Fibroblast of lung (primary cell): Measurements from ENCODE around the gene SPATC1L. TPM values are rescaled to one million over a fixed set of nuclear protein-coding genes. Genes with fewer than 3 reads are reported as not detected.

ENCODE experiments used
- DNase-seq, 2 donors: peaks; one replicate each; pipeline versions ENCODE4 v3.0.0 to v3.0.0-alpha.2; 2010; ENCODE audit warnings: low read depth in 2 of 2
- H2AFZ ChIP-seq: 2 replicates; pipeline ENCODE4 v1.5.1; 2012; ENCODE audit warnings: low read length, control low read depth, inconsistent platforms
- H3K27ac ChIP-seq: 2 replicates; pipeline ENCODE4 v1.5.1; 2011; ENCODE audit warnings: low read length, control low read depth; ENCODE audit not compliant: insufficient read depth
- H3K27me3 ChIP-seq: 2 replicates; pipeline ENCODE4 v1.5.1; 2011; ENCODE audit warnings: mild to moderate bottlenecking, low read length; ENCODE audit not compliant: control insufficient read depth, insufficient read depth
- H3K36me3 ChIP-seq: 2 replicates; pipeline ENCODE4 v1.5.1; 2011; ENCODE audit warnings: low read length; ENCODE audit not compliant: control insufficient read depth, insufficient read depth
- H3K4me1 ChIP-seq: 2 replicates; pipeline ENCODE4 v1.5.1; 2011; ENCODE audit warnings: low read length; ENCODE audit not compliant: control insufficient read depth, insufficient read depth; ENCODE audit errors: extremely low read depth
- H3K4me2 ChIP-seq: 2 replicates; pipeline ENCODE4 v1.5.1; 2011; ENCODE audit warnings: low read length, control low read depth; ENCODE audit not compliant: insufficient read depth; ENCODE audit errors: extremely low read depth
- H3K4me3 ChIP-seq, 4 experiments: fragments of 200-600 bp in 1 of 4; sonication (generic) in 1 of 4; replicated peaks in 1 of 4; 2 replicates each; pipeline ENCODE4 v1.5.1; 2011 to 2016; ENCODE audit warnings: low read length in 4 of 4, low read depth in 3 of 4, mild to moderate bottlenecking in 3 of 4, control low read depth in 2 of 4, inconsistent platforms in 1 of 4, mixed read lengths in 1 of 4; ENCODE audit not compliant: insufficient read depth in 1 of 4; ENCODE audit errors: control extremely low read depth in 1 of 4
- H3K79me2 ChIP-seq: 2 replicates; pipeline ENCODE4 v1.5.1; 2012; ENCODE audit warnings: mild to moderate bottlenecking, low read length, inconsistent platforms; ENCODE audit not compliant: control insufficient read depth, insufficient read depth
- H3K9ac ChIP-seq: 2 replicates; pipeline ENCODE4 v1.5.1; 2011; ENCODE audit warnings: mild to moderate bottlenecking, low read length, control low read depth; ENCODE audit not compliant: insufficient read depth
- H3K9me3 ChIP-seq: 2 replicates; pipeline ENCODE4 v1.5.1; 2012; ENCODE audit warnings: low read depth, low read length; ENCODE audit not compliant: control insufficient read depth, insufficient read depth
- H4K20me1 ChIP-seq: 2 replicates; pipeline ENCODE4 v1.5.1; 2011; ENCODE audit warnings: low read length; ENCODE audit not compliant: control insufficient read depth, insufficient read depth; ENCODE audit errors: extremely low read depth
- EZH2 ChIP-seq: IDR thresholded peaks from 2 replicates; pipeline ENCODE4 v1.5.1; 2012; ENCODE audit warnings: low read length, control low read depth, mild to moderate bottlenecking; ENCODE audit errors: missing control alignments
- polyA plus RNA-seq, 2 donors: library from polyadenylated mRNA; depleted of rRNA in 1 of 2; stranded (reverse) in 1 of 2; unstranded in 1 of 2; fragments of >200 nt; gene quantifications; 2 replicates each; pipeline ENCODE4 v1.2.1, GENCODE V29; 2011 to 2012; ENCODE audit warnings: missing spikeins in 1 of 2
- total RNA-seq: library from RNA; depleted of rRNA; stranded (reverse); fragments of >200 nt; gene quantifications from 2 replicates; pipeline ENCODE4 v1.2.1, GENCODE V29; 2014
- TF ChIP-seq, protein P1 (sequence below), 2 donors: IDR thresholded peaks in 1 of 2; conservative IDR thresholded peaks in 1 of 2; 1 replicate in 1 of 2; 2 replicates in 1 of 2; pipeline ENCODE4 v1.5.1; 2011 to 2012; ENCODE audit warnings: low read length in 2 of 2, control low read depth in 1 of 2, inconsistent platforms in 1 of 2, low read depth in 1 of 2, mild to moderate bottlenecking in 1 of 2

SPATC1L gene
- total and polyA plus RNA-seq, 2 donors (not counting 1 experiment from before 2014, with no cell fraction given) = 2.9 to 9.6 TPM

DNA sequence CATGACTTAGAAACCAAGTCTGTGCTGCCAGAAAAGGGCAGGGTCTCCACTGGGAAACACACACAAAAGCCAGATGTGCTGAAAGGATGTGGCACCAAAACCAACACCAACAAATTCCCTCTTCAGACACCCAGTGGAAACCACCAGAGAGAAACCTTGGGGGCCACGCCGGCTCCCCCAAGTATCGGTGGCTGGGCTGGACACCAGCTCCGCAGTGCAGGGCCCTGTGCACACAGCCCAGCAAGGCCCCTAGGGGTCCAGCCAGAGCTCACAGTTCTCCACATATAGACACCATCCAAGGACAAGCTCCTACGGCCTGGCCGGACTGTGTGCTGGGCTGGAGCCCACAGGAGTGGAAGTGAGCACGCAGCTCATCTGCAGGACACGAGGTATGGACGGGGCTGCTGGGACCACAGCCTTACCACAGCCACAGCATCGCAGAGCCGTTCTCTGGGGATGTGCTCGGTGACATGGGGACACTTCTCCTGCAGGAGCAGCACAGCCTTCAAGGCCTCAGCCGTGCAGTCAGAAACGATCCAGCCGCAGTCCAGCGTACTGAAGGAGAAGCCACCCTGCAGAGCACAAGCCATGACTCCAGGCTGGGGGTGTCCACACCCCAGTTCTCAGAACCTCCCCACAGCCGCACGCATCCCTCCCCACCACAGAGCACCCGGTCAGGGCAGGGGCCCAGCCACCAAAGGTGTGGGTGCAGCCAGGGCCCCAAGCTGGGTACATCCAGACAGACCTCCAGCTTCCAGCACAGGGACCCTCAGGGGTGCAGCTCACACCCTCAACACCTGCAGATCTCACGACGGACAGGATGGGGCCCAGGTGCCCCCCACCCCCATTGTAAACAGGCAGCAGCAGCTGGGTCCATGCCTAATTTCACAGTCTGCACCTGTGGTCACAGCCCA is 23.0 kb upstream of the SPATC1L start:
- no peaks in the 10 kb centered on the region for H3K9me3 ChIP-seq
- H3K4me2 ChIP-seq = no peak overlapping the region
- H3K79me2 ChIP-seq = no peaks in the 10 kb centered on the region
- H4K20me1 ChIP-seq = no peaks in the 10 kb centered on the region
- H3K9ac ChIP-seq = no peak overlapping the region
- H2AFZ ChIP-seq = no peak overlapping the region
- no peak overlapping the region for H3K4me3 ChIP-seq
- no peaks in the 10 kb centered on the region for H3K4me1 ChIP-seq
- H3K27me3 ChIP-seq = no peaks in the 10 kb centered on the region
- no peak for DNase-seq
- H3K36me3 ChIP-seq = peaks cover 54% of the 10 kb centered on the region
- no peak for TF ChIP-seq EZH2
- TF ChIP-seq, protein P1, sequence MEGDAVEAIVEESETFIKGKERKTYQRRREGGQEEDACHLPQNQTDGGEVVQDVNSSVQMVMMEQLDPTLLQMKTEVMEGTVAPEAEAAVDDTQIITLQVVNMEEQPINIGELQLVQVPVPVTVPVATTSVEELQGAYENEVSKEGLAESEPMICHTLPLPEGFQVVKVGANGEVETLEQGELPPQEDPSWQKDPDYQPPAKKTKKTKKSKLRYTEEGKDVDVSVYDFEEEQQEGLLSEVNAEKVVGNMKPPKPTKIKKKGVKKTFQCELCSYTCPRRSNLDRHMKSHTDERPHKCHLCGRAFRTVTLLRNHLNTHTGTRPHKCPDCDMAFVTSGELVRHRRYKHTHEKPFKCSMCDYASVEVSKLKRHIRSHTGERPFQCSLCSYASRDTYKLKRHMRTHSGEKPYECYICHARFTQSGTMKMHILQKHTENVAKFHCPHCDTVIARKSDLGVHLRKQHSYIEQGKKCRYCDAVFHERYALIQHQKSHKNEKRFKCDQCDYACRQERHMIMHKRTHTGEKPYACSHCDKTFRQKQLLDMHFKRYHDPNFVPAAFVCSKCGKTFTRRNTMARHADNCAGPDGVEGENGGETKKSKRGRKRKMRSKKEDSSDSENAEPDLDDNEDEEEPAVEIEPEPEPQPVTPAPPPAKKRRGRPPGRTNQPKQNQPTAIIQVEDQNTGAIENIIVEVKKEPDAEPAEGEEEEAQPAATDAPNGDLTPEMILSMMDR (conservative IDR thresholded peaks at IDR 0.05 in 1 of 2, IDR thresholded peaks at IDR 0.05 in 1 of 2; ENCODE audit: low read depth in 1 of 2, low read length in 2 of 2) = no peak
- H3K27ac ChIP-seq = no peak overlapping the region

DNA sequence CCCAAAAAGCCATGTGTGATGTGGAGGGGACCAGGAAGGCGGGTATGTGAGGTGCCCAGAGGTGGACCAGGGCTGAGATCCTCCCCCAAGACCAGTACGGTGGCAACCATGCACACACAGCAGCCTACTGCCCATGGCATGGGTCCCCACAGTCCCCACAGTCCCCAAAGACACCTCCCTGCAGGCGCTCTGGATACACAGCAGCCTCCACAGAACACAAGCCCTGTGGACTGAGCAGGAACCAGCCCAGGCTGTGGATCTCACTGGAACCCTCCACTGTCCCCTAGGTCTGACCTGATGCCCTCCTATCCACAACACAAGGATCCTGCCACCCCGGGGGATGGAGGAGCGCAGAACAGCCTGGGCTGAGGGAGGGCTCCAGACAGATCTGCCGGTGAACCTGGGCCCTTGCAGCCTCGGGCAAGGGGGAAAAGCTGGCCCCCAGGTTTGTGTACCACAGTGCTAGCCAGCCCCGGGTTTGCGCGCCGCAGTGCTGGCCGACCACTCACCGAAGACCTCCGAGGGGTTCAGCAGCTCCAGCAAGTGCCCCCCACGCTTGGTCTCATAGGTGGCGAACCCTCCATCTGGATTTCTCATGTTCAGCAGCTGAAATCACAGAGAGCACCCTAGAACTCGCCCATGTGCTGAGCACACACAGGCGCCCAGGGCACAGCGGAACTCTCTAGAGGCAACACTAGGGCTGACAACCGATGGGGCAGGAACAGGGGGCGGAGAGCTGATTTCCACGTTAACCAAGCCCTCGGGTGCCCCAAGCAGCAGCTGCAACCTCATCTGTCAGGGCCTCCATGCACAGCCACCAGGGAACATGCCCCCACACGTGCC is 22.1 kb upstream of the SPATC1L start:
- H3K79me2 ChIP-seq = no peaks in the 10 kb centered on the region
- TF ChIP-seq EZH2 = no peak
- TF ChIP-seq, protein P1 (conservative IDR thresholded peaks at IDR 0.05 in 1 of 2, IDR thresholded peaks at IDR 0.05 in 1 of 2; ENCODE audit: low read depth in 1 of 2, low read length in 2 of 2) = no peak
- H3K4me3 ChIP-seq = no peak overlapping the region
- no peaks in the 10 kb centered on the region for H3K9me3 ChIP-seq
- no peak overlapping the region for H3K9ac ChIP-seq
- H3K27me3 ChIP-seq = no peaks in the 10 kb centered on the region
- no peak overlapping the region for H2AFZ ChIP-seq
- H3K27ac ChIP-seq = no peak overlapping the region
- no peak overlapping the region for H3K4me2 ChIP-seq
- no peaks in the 10 kb centered on the region for H3K4me1 ChIP-seq
- H4K20me1 ChIP-seq = no peaks in the 10 kb centered on the region
- DNase-seq = no peak
- H3K36me3 ChIP-seq = peaks cover 50% of the 10 kb centered on the region

DNA sequence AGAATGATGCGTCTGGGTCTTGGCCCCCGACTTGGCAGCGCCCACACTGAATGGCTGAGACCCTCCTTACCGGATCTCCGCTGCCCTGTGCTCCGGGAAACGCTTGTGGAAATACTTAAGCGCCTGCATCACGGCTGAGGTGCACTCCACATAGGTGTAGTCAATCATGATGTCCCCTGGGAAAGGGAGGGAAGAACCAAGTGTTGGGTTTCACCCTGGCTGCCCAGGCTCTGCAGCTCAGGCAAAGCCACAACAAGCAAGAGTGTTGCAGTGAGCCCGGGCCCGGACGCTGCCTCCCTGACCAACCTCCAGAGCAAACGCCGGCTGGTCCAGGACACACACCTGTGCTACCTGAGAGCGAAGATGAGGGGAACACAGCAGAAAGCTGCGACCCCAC is 21.5 kb upstream of the SPATC1L start:
- DNase-seq = no peak
- no peak overlapping the region for H3K4me2 ChIP-seq
- no peaks in the 10 kb centered on the region for H3K27me3 ChIP-seq
- no peak overlapping the region for H3K4me3 ChIP-seq
- no peak overlapping the region for H2AFZ ChIP-seq
- no peaks in the 10 kb centered on the region for H3K9me3 ChIP-seq
- H3K9ac ChIP-seq = no peak overlapping the region
- no peaks in the 10 kb centered on the region for H3K79me2 ChIP-seq
- H3K4me1 ChIP-seq = no peaks in the 10 kb centered on the region
- no peaks in the 10 kb centered on the region for H4K20me1 ChIP-seq
- H3K36me3 ChIP-seq = peaks cover 46% of the 10 kb centered on the region
- no peak overlapping the region for H3K27ac ChIP-seq
- TF ChIP-seq EZH2 = no peak
- TF ChIP-seq, protein P1 (conservative IDR thresholded peaks at IDR 0.05 in 1 of 2, IDR thresholded peaks at IDR 0.05 in 1 of 2; ENCODE audit: low read depth in 1 of 2, low read length in 2 of 2) = no peak
